Sigmoid colon (tissue), 4 donors: ENCODE results near the gene DGKD.

Source experiments
- EP300 ChIP-seq, 4 donors: sonication (generic); formaldehyde crosslinking; IDR thresholded peaks; one replicate each; pipeline ENCODE4 v1.6.1; 2017; ENCODE audit warnings: antibody characterized with exemption in 4 of 4
- POLR2A ChIP-seq, 2 donors: fragments of 450-650 bp; IDR thresholded peaks; one replicate each; pipeline ENCODE4 v1.6.1; 2016; ENCODE audit warnings: antibody characterized with exemption in 2 of 2, mild to moderate bottlenecking in 2 of 2, moderate library complexity in 2 of 2
- POLR2AphosphoS5 ChIP-seq, 4 donors: sonication (generic); formaldehyde crosslinking; IDR thresholded peaks; one replicate each; pipeline ENCODE4 v1.6.1; 2017; ENCODE audit warnings: antibody characterized with exemption in 4 of 4
- TF ChIP-seq, protein P1 (sequence below), 4 experiments: fragments of 450-650 bp in 3 of 4; fragments of 200-600 bp in 1 of 4; IDR thresholded peaks; one replicate each; pipeline ENCODE4 v1.5.1; 2016 to 2019; ENCODE audit warnings: antibody characterized with exemption in 4 of 4, mild to moderate bottlenecking in 3 of 4, moderate library complexity in 2 of 4

DNA sequence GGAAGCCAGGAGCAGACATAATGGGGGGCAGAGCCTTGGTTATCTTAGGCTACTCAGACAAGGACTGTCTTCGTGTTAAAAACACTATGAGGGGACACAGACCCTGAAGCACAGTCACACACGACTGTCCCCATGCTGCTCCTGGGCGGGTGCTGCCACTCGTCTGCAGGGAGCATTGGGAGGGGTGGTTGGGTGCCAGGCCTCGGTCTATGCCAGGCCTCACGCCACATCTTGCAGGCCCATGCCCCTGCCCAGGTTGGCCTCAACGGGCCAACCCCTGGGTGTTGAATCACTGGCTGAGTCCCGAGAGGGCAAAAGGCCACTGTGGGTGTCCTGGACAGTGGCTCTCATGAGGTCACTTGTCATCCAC is 114.4 kb downstream of the DGKD start:
- no peak for TF ChIP-seq POLR2A (IDR thresholded peaks at IDR 0.05)
- TF ChIP-seq, protein P1, sequence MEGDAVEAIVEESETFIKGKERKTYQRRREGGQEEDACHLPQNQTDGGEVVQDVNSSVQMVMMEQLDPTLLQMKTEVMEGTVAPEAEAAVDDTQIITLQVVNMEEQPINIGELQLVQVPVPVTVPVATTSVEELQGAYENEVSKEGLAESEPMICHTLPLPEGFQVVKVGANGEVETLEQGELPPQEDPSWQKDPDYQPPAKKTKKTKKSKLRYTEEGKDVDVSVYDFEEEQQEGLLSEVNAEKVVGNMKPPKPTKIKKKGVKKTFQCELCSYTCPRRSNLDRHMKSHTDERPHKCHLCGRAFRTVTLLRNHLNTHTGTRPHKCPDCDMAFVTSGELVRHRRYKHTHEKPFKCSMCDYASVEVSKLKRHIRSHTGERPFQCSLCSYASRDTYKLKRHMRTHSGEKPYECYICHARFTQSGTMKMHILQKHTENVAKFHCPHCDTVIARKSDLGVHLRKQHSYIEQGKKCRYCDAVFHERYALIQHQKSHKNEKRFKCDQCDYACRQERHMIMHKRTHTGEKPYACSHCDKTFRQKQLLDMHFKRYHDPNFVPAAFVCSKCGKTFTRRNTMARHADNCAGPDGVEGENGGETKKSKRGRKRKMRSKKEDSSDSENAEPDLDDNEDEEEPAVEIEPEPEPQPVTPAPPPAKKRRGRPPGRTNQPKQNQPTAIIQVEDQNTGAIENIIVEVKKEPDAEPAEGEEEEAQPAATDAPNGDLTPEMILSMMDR (IDR thresholded peaks at IDR 0.05), result no peak
- TF ChIP-seq POLR2AphosphoS5 (IDR thresholded peaks at IDR 0.05), result no peak
- no peak for TF ChIP-seq EP300 (IDR thresholded peaks at IDR 0.05)
